ENCODE results near the gene SNX33. TPM values are rescaled to one million over a fixed set of nuclear protein-coding genes. Genes with fewer than 3 reads are reported as not detected.
A peak's percentile ranks its signal among the peaks of the same experiment; 100 is the strongest.
"Not testable (repeated sequence)": the region's sequence is repeated elsewhere in the genome, so short reads cannot be mapped to it uniquely, and the experiment has no call there.

Gene SNX33
- polyA plus RNA-seq, 1 donor (not counting 4 experiments of a cell fraction or from before 2014, with no cell fraction given), result 21.7 TPM

- H3K4me1 ChIP-seq (ENCODE audit: control insufficient read depth, extremely low read depth, insufficient read depth, low read length); DNase-seq (ENCODE audit: low read depth, low spot score); H3K9me1 ChIP-seq (ENCODE audit: control insufficient read depth, extremely low read depth, insufficient read depth, low read length); H3K36me3 ChIP-seq (ENCODE audit: control insufficient read depth in 2 of 2, extremely low read depth in 1 of 2, insufficient read depth in 2 of 2, low read length in 2 of 2); H3K27me3 ChIP-seq (ENCODE audit: control insufficient read depth, extremely low read depth, insufficient read depth, low read length); H3K9me3 ChIP-seq (ENCODE audit: control insufficient read depth, low read depth, low read length); H3K9ac ChIP-seq (ENCODE audit: control insufficient read depth, extremely low read depth, insufficient read depth, low read length); H4K20me1 ChIP-seq (ENCODE audit: control insufficient read depth, extremely low read depth, insufficient read depth, low read length); H3K4me3 ChIP-seq (ENCODE audit: control insufficient read depth in 2 of 3, extremely low read depth in 1 of 3, insufficient read depth in 2 of 3, low read depth in 1 of 3, low read length in 3 of 3); H3K4me2 ChIP-seq (ENCODE audit: control insufficient read depth, extremely low read depth, insufficient read depth, low read depth, low read length); H3K27ac ChIP-seq (ENCODE audit: control insufficient read depth, insufficient read depth, low read length); dilution Hi-C loops (cut with MboI; ENCODE audit: extremely low pct_ligation_motif_present, low sequenced_read_pairs); H3K79me2 ChIP-seq (ENCODE audit: control insufficient read depth, insufficient read depth, low read length); H2AFZ ChIP-seq (ENCODE audit: control insufficient read depth, low read length): not testable (repeated sequence)
- FAIRE-seq, result peak; percentile 94
These were observed 63.8 kb downstream of the SNX33 start for GRCh38 chr15:75711495-75711894.

Other genes starting within 250 kb of the SNX33 start
- 12.4 to 26.1 TPM (median 19.4 TPM) in 3 replicates for gene SIN3A, start 196.2 kb upstream of the SNX33 start, polyA plus RNA-seq
- gene PTPN9, start 68.6 kb upstream of the SNX33 start, polyA plus RNA-seq, result 32.8 to 45.9 TPM (median 34.7 TPM) in 3 replicates
- 20.7 to 24.9 TPM (median 23.6 TPM) in 3 replicates for gene SNUPN, start 22.2 kb upstream of the SNX33 start, polyA plus RNA-seq
- 58.1 to 90.0 TPM (median 70.4 TPM) in 3 replicates for gene IMP3, start 7.7 kb upstream of the SNX33 start, polyA plus RNA-seq
- 0.67 to 1.9 TPM (median 1.7 TPM) in 3 replicates for gene CSPG4, start 64.9 kb downstream of the SNX33 start, polyA plus RNA-seq
- gene UBE2Q2, start 195.5 kb downstream of the SNX33 start, polyA plus RNA-seq, result 22.7 to 33.9 TPM (median 25.0 TPM) in 3 replicates

Data from keratinocyte (primary cell).